RPMI8226 (cell line): Measurements from ENCODE around the gene UVRAG.

ENCODE experiments used
- DNase-seq: peaks from one replicate; pipeline ENCODE4 v3.0.0-alpha.2; 2015

Gene UVRAG

DNA sequence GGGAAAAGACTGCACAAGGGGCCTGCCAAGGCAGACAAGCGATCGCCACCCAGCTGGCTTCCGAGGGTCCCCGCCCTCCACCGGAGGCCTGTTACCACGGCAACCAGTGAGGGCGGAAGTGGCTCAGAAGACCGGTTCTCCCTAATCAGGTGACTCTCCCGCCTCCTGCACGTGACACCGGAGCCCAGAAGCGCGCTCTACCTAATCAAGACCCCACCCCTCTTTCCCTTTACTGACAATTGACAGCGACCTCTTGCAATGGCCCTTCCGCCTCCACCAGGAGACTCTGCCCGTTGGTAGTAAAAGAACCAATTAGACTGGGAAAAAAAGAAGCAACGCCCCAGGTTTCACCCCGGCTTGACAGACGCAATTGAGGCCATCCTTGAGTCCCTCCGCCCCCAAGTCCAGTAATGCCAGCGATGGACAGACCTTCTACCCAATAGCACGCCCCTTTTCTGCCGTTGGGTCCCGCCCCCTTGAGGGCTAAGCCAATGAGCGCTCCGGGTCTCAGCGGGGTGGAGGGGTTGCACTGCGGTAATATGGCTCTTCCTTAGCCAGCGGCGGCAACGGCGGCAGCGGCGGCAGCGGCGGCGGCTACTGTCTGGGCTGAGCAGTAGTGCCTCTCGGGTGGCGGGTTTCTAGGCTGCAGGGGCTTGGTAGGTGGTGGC, at the start of gene UVRAG:
Gene UVRAG, plus strand, starts transcription at position 534 of the 668 bp plus-strand sequence. CDS start 198 bp downstream, outside the sequence.
- peak; percentile 100 for DNase-seq

DNA sequence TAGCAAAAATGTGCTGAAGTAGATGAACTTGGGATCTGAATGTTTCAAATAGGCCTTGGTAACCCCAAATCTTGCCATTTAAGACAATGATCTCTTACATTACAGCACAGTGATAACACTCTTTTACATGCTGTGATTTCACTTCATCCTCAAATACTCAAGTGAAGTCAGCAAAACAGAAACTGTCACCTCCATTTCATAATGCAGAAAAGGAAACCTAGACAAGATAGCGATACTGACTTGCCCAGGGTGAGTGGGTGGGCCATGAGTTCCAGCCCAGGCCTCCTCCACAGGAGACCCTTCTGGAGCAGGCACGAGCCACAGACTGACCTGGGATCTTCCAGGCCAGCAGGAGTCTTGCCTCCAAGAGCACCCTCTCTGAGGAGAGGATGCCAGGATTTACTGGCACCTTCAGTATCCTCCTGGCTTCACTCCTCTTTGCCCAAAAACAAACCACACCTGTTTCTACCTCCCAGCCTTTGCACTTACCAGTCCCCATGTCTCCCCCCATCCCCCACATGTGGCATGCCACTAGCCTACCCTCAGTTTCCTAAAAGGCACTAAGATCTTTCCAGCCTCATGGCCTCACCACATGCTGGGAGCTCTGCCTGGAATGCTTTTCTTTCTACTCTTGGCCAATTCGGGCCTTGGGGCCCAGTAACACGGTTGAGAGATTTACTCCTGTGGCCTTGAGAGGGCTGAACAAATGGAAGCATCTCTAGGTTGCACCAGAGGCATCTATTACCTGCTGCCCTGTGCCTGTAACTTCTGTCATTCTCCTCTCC, 48.4 kb upstream of the UVRAG start:
- DNase-seq = no peak

DNA sequence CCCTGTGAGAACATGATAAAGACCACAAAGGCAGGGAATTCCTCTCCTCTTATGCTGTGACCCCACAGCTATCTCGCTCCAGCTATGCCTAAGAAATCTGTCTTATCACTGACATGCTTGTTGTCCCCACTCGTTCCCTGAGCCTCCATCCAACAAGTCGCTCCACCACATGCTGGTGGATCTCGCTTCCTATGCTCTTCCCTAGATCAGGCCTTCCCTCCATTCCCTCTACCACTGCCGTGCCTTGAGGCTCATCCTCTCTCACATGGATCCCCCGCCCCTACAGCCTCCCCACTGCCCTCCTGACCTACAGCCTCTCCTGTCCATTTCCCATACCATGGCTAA, 47.8 kb upstream of the UVRAG start:
- no peak for DNase-seq

DNA sequence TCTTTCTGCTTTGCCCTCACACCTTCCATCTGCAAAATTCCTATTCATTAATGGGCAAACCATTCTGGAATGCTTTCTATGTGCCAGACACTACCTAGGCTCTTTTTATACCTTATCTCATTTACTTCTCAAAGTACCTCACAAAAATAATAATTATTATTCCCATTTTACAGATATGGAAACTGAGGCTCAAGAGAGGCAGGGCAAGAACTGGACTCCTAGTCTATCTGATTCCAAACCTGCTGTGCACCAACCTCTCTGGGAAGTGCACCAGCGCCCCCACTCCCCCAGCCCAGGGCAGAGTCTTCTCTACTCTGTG, 47.3 kb upstream of the UVRAG start:
- DNase-seq = no peak

DNA sequence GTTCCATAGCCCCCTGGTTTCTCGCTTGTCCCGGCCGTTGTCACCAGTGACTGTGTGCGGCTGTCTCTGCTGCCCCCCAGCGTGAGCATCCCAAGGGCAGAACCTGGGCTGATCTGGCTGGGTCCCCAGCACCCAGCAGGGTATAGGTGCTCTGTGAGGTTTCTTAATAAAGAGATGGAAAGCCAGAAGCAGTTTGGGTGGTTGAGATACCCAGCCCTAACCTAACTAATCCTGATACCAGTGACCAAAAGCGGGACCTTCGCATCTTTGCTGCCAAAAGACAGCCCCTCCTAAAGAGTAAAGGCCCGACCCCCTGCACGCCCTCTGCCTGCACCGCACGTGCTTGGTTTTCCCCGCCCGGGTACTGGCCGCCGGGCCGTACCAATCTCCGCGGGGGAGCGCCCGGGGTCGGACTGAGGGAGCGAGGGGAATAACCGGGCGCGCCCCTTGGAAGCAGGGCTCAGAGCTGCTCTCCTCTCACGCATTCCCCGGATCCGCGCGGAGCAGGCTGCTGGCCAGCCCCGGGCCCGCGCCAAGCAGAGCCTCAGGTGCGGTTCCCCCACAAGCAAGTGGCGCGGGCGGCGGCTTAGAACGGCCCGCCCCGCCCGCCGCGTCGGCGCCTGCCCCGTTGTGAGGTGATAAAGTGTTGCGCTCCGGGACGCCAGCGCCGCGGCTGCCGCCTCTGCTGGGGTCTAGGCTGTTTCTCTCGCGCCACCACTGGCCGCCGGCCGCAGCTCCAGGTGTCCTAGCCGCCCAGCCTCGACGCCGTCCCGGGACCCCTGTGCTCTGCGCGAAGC, 46.7 kb upstream of the UVRAG start, which contains the start of gene DGAT2:
Gene DGAT2, plus strand, starts transcription at position 667 of the 797 bp plus-strand sequence. CDS start 214 bp downstream, outside the sequence.
- DNase-seq = peak; percentile 95

DNA sequence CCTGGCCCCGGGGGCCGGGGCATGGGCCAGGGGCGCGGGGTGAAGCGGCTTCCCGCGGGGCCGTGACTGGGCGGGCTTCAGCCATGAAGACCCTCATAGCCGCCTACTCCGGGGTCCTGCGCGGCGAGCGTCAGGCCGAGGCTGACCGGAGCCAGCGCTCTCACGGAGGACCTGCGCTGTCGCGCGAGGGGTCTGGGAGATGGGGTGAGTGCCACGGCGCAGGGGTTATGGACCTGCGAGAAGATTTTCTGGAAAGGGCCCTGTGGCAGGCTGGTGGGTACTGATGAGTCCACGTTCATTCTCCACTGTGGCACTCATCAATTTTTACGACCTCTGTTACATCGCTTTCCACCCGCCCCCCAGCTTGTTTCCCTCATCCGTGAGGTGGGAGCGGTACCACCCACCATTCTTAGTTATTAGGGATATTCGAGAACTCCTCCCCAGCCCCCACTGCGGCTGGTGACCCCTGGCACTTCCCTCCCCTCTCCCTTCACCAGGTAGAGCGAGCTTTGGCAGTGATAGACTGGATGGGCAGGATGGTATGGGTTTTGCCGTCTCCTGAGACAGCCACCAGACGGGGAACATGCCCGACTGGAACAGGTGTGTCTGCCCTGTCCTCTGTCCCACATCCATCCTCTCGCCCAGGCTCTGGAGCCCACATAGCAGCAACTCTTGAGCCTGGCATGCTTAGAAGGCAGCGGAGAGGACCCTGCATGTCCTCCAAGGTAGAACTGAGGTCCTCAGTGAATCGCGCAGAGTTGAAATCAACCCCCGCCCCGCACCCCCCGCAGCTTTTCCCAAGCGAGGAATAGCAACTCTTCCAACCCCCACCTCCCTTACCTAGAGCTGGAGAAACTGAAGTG, 45.9 kb upstream of the UVRAG start:
- DNase-seq = peak; percentile 24

DNA sequence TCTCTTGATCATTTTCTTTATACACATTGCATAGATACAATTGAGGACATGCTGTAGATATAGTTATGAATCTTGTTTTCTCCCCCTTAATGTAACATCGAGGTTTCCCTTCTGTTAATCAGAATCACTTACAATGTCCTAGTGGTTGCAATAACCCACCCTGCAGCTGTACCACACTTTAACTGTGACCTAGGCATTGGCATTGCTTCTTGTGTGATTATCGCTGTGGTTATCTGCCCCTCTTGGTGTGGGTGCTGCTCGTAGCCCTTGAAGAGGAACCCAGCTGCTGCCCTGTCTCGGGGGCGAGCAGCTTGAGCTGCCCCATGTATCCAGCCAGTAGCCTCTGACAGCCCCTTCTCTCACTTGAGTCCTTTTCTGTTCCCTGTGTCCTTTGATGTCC, 44.9 kb upstream of the UVRAG start:
- DNase-seq = no peak

DNA sequence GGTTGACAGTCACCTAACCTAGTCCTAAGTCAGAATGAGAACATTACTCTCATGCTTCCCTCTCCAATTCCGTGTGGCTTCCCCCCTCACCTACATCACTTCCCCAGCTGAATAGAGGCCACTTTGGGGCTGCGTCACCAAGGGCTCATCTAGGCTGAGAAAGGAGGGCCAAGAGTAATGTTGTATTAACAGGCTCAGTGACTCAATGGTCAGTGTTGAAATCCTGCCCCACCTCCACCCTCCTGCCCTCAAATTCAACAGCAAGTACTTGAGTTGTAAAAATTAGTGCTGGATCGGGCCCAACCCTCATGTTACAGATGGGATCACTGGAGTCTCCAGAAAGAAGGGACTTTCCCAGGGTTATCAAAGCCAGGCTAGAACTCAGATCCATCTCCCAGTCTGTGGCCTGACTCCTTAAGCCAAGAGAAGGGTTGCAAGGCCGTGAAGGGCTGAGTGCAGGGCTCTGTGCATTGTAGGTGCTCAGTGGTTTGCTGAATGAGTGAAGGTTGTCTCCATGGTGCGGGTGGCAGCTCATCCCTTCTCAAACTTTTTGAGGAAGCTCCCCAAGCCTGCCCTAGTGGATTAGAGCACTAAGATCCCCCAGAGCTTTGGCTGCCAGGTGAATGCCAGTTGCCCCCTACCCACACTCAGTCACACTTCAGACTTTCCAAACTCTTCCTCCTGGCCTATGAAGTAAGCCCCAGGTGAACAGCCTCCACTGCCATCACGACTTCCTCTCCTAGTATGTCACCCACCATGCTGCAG, 43.2 kb upstream of the UVRAG start:
- no peak for DNase-seq

DNA sequence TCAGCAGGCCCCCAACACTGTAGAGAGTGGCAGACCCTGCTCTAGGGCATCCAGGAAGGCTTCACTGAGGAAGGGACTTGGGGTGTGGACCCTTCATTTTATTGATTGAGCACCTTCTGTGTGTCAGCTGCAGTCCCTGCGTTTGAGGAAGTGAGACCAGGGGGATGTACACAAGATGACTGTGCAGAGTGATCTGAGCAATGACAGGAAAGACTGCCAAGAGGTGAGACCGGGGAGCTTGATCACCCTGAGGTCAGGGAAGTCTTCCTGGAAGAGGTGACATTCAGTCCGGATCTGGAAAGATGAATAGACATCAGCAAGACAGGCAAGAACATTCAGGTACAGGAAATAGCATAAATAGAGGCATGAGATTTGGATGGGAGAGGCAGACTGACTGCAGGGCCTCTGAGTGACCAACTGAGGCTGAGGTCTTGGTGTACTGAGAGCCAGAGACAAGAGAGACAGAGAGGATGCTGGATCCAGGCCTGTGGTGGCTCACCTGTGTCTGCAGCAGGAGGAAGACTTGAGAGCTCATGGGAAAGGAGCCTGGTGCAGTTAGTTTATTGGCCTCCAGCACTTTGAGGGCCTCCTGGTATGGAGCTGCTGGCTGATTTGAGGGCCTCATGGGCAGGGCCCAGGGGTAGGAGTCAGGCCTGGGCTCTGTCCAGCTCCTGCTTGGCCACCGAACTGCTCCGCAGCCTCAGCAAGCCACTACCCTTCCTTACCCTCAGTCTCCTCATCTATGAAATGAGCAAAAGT, 41.2 kb upstream of the UVRAG start:
- DNase-seq = peak; percentile 87

DNA sequence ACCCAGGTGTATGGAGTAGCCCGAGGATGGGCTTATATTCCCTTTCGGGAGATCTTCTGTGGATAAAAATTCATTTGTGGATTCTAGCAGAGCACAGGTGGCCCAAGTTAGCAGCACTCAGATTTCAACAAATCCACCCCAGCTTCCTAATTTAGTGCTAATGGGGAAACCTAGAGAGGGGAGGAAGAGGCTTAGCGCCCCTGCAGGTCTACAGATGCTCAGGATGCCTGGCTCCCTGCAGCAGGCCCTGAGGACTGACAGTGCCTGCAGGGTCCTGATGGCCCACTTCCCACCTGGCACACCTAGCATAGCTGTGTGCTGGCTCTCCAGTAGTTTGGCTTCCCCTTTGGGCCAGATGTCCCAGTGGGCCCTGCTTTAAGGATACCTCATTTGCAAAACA, 40.0 kb upstream of the UVRAG start:
- no peak for DNase-seq

DNA sequence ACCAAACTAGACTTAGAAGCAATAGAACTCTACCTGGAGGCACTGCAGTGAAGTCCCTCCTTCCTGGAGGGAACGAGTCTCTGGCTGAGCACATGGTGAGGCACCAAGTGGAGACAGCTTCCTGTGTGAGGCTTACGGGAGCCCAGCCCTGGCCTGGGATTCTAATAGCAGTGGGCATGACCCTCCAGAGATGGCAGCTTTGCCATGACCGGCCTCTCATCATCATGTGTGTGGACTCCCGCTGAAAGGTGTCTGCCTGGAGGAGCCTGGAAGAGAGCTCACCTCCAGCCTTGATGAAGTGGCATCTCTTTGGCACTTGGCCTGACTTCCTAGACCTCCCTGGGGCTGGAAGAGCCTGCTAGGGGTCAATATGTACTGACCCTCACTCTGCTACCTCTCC, 38.5 kb upstream of the UVRAG start:
- DNase-seq = no peak

DNA sequence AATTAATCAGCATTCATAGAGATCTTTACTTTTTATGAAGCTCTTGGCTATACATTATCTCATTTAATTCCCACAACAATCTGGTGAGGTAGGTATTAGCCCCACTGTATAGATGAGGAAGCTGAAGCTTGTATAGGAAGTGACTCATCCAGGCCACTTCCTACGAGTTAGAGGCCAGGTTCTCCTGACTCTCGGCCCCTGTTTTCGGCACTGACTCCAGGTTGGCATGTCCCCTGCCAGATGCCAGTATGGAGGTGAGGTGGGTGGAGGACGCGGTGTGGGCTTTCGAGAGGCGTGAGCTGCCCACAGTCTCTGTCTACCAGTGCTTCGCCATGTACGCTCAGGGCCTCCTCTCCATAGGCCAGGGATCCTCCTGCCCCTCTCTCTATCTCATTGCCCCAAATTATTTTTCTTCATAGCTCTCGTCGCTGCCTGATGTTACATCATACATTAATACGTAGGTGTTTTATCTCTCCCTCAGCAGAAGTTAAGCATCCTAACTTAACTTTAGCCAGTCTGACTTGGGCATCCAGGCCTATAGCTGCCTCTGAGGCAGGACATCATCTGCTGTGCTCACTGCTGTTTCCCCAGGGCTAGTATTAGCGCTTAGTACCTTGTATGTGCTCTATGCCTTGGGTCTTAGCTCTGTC, 37.4 kb upstream of the UVRAG start:
- DNase-seq = no peak

DNA sequence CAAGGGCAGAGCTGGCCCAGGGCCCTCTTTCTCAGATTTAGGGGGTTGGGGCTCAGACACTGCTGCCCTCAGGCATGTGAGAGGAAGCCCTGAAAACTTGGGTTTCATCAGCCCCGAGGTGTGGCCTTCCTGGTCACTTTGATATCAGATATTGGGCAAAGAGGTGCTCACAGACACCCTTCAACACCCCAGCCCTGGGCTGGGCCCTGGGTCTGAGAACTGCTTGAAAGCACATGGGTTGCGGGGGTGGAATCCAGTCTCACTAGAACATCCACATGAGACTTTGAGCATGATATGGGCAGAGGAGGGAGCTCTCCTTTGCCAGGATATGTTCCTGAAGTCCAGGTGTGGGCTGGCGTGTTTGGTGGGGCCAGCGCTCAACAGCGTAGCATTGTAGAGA, 36.0 kb upstream of the UVRAG start:
- no peak for DNase-seq

DNA sequence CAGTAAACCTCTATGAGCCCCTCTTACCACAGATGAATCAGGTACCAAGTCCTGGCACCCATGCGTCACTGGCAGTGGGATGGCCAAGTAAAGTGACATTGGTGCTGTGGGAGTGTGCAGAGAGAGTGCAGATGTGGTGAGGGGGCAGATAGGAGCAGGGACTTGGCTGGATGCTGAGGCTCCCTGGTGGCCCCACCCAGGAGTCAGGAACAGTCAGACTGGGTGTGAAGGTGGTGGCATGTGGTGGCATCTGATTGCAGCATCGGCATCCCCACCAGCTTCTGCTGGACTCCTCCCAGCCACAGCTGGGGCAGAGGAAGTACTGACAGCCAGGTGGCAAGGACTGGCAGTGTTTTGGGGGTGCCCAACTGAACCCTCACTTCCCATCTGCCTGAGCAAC, 35.0 kb upstream of the UVRAG start:
- no peak for DNase-seq

DNA sequence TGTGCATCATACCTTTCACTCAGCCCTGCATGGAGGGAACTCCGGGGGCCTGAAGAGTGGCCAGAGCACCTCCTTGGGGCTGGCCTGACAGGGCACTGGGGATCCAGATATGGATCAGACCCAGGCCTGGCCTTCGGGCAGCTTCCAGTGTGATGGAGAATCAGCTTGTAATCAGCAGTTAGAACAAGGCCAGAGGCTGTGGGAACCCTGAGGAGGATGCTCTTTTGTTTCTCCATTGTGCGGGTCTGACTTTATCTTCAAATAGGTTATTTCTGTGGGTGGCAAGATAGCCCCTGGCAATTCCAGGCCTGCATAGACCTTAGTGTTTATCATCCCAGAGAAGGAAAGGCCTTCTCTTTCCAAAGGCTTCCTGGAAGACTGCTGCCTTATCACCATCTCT, 34.1 kb upstream of the UVRAG start:
- no peak for DNase-seq

DNA sequence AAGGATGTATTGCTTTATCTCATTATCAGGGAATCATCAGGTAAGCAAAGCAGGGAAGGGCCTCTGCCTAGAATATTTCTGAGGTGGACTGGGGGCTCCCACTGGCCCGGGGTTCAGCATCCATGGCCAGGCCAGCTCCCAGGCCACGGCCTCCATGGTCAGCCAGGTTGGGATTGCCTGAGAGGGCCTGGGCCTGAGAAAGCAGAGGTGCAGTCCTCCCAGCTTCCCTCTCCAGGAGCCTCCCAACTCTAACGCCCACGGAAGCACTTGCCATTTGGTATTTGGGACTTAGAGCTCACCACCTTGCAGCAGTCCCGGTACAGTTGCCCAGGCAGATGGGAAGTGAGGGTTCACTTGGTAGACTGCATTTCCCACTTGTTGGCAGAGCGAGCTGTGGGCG, 33.7 kb upstream of the UVRAG start:
- DNase-seq = no peak

DNA sequence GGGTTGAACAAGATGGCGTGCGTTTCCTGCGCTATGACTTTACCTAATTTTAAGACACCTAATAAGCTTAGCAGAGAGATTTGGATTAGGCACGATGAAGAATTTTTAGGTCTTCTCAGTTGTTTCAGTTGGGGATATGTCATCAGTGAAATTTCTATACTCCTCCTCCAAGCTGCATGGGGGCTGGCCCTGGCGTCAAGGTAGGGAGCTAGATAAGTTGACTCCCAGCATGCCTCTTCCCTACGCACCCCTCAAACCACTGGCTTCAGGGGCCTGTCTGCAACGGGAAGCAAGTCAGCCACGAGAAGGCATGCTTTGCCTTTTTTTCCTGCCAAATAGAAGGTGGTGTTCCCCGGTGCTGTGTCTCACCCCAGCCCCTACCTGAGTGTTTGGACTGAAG, 33.2 kb upstream of the UVRAG start:
- no peak for DNase-seq

DNA sequence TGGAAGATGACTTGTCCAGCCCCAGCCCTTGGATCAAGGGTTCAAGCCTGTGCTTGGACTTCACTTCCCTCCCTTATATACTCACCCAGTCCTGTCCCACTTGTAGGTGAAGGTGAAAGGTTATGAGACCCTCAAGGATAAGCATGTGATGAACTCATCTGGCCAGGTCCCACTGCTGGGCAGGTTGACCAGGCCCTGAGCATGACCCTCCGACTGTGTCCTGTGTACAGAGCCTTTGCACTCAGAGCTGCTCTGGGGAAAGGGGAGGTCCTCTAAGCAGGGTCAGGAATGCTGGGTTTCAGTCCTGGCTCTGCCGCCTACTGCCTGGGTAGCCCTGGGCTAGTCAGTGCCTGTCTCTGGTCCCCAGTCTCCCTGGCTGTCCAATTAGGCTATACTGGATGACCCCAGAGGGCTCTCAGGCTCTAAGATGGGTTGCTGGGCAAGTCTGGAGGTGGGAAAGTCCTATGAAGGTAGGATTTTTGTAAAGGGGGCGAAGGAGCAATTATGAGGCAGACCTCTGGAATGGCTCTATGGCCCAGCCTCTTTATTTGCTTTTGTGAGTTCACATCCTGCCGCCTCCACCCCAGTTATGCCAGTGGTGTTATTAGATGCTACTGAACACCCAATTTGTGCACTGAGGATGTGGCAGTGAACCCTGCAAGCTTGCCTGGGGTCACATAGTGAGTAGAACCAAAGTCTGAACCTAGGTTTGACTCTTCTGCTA, 32.3 kb upstream of the UVRAG start:
- no peak for DNase-seq

DNA sequence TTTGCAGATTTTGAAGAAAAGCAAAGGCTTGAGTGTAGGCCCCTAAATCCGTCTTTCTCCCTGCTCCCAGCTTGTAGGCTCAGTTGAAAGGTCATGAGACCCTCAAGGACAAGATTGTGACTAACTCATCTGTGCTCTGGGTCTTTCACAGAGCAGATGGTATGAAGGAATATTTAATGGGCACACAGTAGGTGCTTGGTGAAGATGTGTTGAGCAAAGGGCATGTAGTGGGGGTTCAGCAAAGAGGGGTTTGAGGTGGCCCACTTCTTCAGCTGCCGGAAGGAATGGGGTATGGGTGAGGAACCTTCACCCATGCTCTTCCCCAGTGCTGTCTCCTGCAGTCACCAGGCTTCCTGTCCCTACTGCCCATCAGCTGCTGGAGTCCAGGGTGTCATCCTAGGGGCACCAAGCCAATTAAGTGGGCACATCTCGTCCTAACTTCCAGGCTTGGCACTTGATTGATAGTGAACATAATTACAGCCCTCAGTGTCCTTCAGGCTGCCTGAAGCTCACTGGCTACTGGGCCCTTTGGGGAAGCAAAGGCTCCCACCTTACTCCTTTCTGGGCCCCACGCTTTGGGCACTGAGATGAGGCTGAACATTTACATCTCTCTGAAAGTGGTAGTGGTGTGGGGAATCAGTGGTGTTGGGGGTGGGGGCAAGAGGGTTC, 31.5 kb upstream of the UVRAG start:
- no peak for DNase-seq

DNA sequence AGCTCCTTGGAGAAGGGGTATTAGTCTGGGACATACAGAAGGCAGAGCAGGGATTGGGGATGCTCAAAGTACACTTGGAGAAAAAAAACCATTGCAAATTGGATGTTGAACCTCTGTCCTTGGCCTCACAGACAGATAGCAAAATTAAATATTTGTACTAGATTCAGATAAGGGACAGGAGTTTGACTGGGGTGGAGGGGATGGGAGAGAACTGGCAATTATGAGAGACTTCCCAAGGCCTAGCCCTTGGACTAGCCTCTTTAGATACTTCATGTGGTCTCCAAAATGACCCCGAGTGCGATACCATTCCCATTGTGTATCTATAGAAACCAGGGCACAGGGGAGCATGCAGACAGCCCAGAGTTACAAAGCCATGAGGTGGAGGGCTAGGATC, 30.9 kb upstream of the UVRAG start:
- DNase-seq = no peak
